Glutamatergic neuron (in vitro differentiated cells): Measurements from ENCODE around the gene DNAJA3. TPM values are rescaled to one million over a fixed set of nuclear protein-coding genes. Genes with fewer than 3 reads are reported as not detected.

Experiments used
- DNase-seq: peaks from one replicate; pipeline ENCODE4 v3.0.0; 2022
- H3K27ac Mint-ChIP-seq: one replicate; pipeline ENCODE4 v1.8.0; 2020; ENCODE audit warnings: mild to moderate bottlenecking, mixed read lengths, inconsistent platforms; ENCODE audit not compliant: unreplicated experiment
- H3K27me3 Mint-ChIP-seq: one replicate; pipeline ENCODE4 v1.8.0; 2020; ENCODE audit warnings: mild to moderate bottlenecking, moderate library complexity, mixed read lengths, inconsistent platforms; ENCODE audit not compliant: unreplicated experiment
- H3K36me3 Mint-ChIP-seq: one replicate; pipeline ENCODE4 v1.8.0; 2020; ENCODE audit warnings: mild to moderate bottlenecking, mixed read lengths, inconsistent platforms; ENCODE audit not compliant: unreplicated experiment
- H3K4me1 Mint-ChIP-seq: one replicate; pipeline ENCODE4 v1.8.0; 2020; ENCODE audit warnings: mild to moderate bottlenecking, low read depth, mixed read lengths, inconsistent platforms; ENCODE audit not compliant: unreplicated experiment
- H3K4me3 Mint-ChIP-seq: one replicate; pipeline ENCODE4 v1.8.0; 2020; ENCODE audit warnings: mild to moderate bottlenecking, mixed read lengths, inconsistent platforms; ENCODE audit not compliant: unreplicated experiment
- H3K9me3 Mint-ChIP-seq: one replicate; pipeline ENCODE4 v1.8.0; 2020; ENCODE audit warnings: mild to moderate bottlenecking, moderate library complexity, mixed read lengths, inconsistent platforms; ENCODE audit not compliant: unreplicated experiment
- total RNA-seq: library from RNA; stranded (reverse); fragmentation: NEBNext Ultra II Directional; extraction: Animal tissue kit (Norgen Biotek cat#: 25700); gene quantifications from one replicate; pipeline ENCODE4 v1.2.1, GENCODE V29; 2021; ENCODE audit not compliant: unreplicated experiment
- TF ChIP-seq, protein P1 (sequence below): fragments of 200-600 bp; sonication (generic); IDR thresholded peaks from one replicate; pipeline ENCODE4 v1.5.0; 2021; ENCODE audit not compliant: partially characterized antibody, unreplicated experiment

The DNAJA3 gene
- total RNA-seq, 1 donor from 2014 or later, result 32.6 TPM

DNA sequence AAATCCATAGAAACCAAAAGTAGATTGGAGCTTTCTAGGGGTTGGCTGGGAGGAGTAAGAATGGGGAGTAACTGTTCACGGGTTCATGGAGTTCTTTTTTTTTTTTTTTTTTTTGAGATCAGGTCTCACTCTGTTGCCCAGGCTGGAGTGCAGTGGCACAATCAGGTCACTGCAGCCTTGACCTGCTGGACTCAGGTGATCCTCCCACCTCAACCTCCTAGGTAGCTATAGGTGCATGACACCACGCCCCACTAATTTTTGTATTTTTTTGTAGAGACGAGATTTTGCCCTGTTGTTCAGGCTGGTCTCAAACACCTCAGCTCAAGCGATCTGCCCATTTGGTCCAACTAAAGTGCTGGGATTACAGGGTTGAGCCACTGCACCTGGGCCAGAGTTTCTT lies 47.2 kb downstream of the DNAJA3 start:
- peaks cover 6% of the 10 kb centered on the region for H3K27me3 Mint-ChIP-seq
- peaks cover 5% of the 10 kb centered on the region for H3K9me3 Mint-ChIP-seq
- peak overlapping the region; percentile 49 for H3K4me3 Mint-ChIP-seq
- no peak for DNase-seq
- peaks cover 3% of the 10 kb centered on the region for H3K4me1 Mint-ChIP-seq
- TF ChIP-seq, protein P1, sequence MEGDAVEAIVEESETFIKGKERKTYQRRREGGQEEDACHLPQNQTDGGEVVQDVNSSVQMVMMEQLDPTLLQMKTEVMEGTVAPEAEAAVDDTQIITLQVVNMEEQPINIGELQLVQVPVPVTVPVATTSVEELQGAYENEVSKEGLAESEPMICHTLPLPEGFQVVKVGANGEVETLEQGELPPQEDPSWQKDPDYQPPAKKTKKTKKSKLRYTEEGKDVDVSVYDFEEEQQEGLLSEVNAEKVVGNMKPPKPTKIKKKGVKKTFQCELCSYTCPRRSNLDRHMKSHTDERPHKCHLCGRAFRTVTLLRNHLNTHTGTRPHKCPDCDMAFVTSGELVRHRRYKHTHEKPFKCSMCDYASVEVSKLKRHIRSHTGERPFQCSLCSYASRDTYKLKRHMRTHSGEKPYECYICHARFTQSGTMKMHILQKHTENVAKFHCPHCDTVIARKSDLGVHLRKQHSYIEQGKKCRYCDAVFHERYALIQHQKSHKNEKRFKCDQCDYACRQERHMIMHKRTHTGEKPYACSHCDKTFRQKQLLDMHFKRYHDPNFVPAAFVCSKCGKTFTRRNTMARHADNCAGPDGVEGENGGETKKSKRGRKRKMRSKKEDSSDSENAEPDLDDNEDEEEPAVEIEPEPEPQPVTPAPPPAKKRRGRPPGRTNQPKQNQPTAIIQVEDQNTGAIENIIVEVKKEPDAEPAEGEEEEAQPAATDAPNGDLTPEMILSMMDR, result no peak
- H3K27ac Mint-ChIP-seq, result no peak overlapping the region
- H3K36me3 Mint-ChIP-seq, result no peaks in the 10 kb centered on the region

DNA sequence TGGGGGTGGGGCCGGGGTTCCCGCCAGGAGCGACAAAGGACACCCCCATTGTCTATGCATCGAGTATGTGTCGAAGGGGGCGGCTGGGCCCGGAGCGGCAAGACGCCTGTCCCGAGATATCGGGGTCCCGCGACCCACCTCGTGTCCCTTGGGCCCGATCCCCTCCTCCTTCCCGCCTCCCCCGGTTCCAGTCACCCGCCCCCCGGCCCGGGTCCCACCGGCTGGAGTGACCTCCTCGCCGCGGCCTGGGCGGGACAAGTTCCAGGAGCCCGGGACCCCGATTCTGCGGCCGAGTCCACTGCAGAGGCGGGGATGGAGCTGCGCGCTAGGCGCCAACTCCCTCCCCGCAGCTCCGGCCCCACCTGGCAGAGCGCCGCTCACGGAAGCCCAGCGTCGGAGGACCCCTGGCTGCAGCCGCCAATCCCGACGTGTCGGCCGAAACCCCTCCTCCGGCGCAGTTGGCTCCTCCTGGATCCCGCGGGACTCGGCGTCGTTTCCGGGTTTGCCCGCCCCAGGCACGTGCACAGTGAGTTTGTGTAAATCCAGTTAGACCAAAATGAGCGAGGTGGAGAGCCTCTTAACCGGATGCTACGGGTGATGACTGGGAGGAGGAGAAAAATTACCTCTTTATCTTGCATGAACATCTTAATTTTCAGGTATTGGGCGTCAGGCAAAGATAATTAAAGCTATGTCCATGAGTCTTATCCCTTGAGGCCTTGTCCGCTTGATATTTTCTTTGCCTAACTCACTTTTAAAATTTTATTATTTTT lies 48.7 kb downstream of the DNAJA3 start, which contains the start of gene NMRAL1:
Gene NMRAL1, minus strand, starts transcription at position 434 of the 770 bp plus-strand sequence. CDS start 493 bp downstream, outside the sequence.
- Mint-ChIP-seq H3K4me1 (peaks cover 3% of the 10 kb centered on the region), H3K27me3 (peaks cover 4% of the 10 kb centered on the region), H3K27ac (peak within 1 kb of the TSS; percentile 81), H3K36me3 (no peaks in the 10 kb centered on the region), H3K4me3 (peak within 1 kb of the TSS; percentile 74), H3K9me3 (peaks cover 3% of the 10 kb centered on the region)
- DNase-seq, result peak; percentile 96
- TF ChIP-seq, protein P1, result no peak

DNA sequence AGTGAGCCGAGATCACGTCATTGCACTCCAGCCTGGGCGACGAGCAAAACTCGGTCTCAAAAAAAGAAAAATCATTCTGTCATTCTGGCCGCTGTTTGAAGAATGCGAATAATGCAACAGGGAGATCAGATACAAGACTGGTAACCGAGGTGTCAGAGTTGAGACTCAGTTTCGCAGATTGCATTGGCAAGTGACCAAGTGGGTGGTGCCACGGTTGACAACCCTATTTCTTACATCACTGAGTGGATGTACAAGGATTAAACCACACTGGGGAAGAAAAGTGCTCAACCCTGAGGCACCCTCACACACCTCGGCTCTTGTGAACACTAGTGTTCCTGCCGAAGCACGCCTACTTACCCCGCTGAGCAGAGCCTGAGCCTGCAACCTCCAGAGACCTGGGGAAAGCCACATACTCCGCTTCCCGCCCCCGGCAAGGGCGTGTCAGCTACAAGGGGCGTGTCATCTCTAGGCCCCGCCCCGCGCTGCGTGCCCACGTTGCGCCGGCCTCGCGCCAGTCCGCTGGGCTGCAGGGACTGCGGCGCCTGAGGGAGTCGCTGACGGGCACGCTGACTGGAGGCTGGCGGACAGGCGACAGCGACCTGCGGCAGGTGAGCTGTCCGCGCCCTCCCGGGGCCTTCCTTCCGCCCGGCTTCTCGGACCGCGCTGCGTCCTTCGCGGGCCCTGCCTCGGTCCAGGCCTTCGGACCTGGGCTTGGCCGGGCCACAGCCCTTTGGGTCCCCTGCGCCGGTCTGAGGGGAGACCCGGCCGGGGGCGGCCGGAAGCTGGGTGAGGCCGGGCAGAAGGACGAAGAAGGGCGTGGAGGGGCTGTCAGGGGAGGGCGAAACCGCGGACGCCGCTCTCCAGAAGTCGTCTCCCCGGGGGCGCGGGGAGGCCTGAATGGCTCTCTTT lies 50.5 kb downstream of the DNAJA3 start, which contains the start of gene HMOX2:
Gene HMOX2, plus strand, starts transcription at position 519 of the 909 bp plus-strand sequence. CDS start 29,127 bp downstream, outside the sequence.
- TF ChIP-seq, protein P1, result no peak
- H3K4me1 Mint-ChIP-seq, result peaks cover 3% of the 10 kb centered on the region
- peak within 1 kb of the TSS; percentile 74 for H3K27ac Mint-ChIP-seq
- H3K4me3 Mint-ChIP-seq, result peak within 1 kb of the TSS; percentile 82
- peaks cover 2% of the 10 kb centered on the region for H3K9me3 Mint-ChIP-seq
- H3K27me3 Mint-ChIP-seq, result peaks cover 2% of the 10 kb centered on the region
- peak; percentile 97 for DNase-seq
- no peaks in the 10 kb centered on the region for H3K36me3 Mint-ChIP-seq

DNA sequence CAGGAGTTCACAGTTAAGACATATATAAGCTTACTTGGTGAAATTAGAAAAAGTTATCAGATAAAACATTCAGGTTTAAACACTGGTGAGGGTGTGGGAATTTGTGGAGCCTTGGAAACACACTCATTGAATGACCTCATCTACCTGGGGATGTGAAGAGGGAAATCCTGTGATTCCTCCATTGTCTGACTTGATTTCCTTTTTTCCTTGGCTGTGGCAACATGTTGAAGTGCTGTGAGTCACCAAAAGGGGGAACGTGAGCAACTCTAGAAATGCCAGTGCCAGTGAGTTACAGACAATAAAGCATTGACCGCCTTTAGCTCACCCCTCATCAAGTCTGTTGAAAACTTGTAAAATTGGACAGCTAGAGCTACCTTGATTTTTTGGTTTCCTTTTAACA lies 52.3 kb downstream of the DNAJA3 start:
- no peak overlapping the region for H3K27ac Mint-ChIP-seq
- H3K4me1 Mint-ChIP-seq, result peaks cover 14% of the 10 kb centered on the region
- TF ChIP-seq, protein P1, result no peak
- H3K36me3 Mint-ChIP-seq, result no peaks in the 10 kb centered on the region
- peak overlapping the region; percentile 44 for H3K4me3 Mint-ChIP-seq
- no peak for DNase-seq
- peaks cover 2% of the 10 kb centered on the region for H3K27me3 Mint-ChIP-seq
- peaks cover 2% of the 10 kb centered on the region for H3K9me3 Mint-ChIP-seq
